ENCODE measurements around the gene RO60.

Gene RO60

GRCh38 chr1:193062698-193063463 is 3.5 kb downstream of the RO60 start:
- no peak for DNase-seq

GRCh38 chr1:193065954-193066353 is 6.5 kb downstream of the RO60 start:
- DNase-seq = no peak

GRCh38 chr1:193066606-193067005 is 7.2 kb downstream of the RO60 start:
- no peak for DNase-seq

GRCh38 chr1:193068013-193068412 is 8.6 kb downstream of the RO60 start:
- DNase-seq = no peak

- peak; percentile 32 for DNase-seq
Measured at GRCh38 chr1:193069748-193070385, 10.5 kb downstream of the RO60 start.

- DNase-seq = no peak
Measured at GRCh38 chr1:193070386-193070753, 11.0 kb downstream of the RO60 start.

GRCh38 chr1:193070942-193071341 is 11.5 kb downstream of the RO60 start:
- no peak for DNase-seq

GRCh38 chr1:193077991-193078390 is 18.6 kb downstream of the RO60 start:
- no peak for DNase-seq

GRCh38 chr1:193079187-193079586 is 19.8 kb downstream of the RO60 start:
- DNase-seq = no peak

- DNase-seq = no peak
Measured at GRCh38 chr1:193083365-193084088, 24.1 kb downstream of the RO60 start.

GRCh38 chr1:193085263-193085662 is 25.9 kb downstream of the RO60 start:
- no peak for DNase-seq

- DNase-seq = no peak
Measured at GRCh38 chr1:193086342-193086741, 26.9 kb downstream of the RO60 start.

- no peak for DNase-seq
Measured at GRCh38 chr1:193087893-193088292, 28.5 kb downstream of the RO60 start.

- no peak for DNase-seq
Measured at GRCh38 chr1:193090865-193091264, 31.5 kb downstream of the RO60 start.

GRCh38 chr1:193094112-193094511 is 34.7 kb downstream of the RO60 start:
- no peak for DNase-seq

GRCh38 chr1:193102662-193103061 is 43.2 kb downstream of the RO60 start:
- no peak for DNase-seq

GRCh38 chr1:193103759-193104501 is 44.5 kb downstream of the RO60 start:
- no peak for DNase-seq

- DNase-seq = no peak
Measured at GRCh38 chr1:193104502-193104906, 45.1 kb downstream of the RO60 start.

- peak; percentile 69 for DNase-seq
Measured at GRCh38 chr1:193104907-193105820, 45.8 kb downstream of the RO60 start, which contains the start of gene GLRX2. TSS of gene GLRX2 (minus strand) at chr1:193105414. CDS start at chr1:193105382, 32 bp downstream.

- no peak for DNase-seq
Measured at GRCh38 chr1:193105821-193106177, 46.4 kb downstream of the RO60 start.

GRCh38 chr1:193108471-193108870 is 49.1 kb downstream of the RO60 start:
- DNase-seq = no peak

All from NCI-H2171 treated with DMSO at 0.1 percent for 48 hours (cell line).